Middle frontal gyrus (tissue), 1 donor: ENCODE measurements around the gene MRPL37.
"Not testable (repeated sequence)": the region's sequence is repeated elsewhere in the genome, so short reads cannot be mapped to it uniquely, and the experiment has no call there.

Source experiments
- DNase-seq: peaks from one replicate; pipeline ENCODE4 v3.0.0-alpha.2; 2015; ENCODE audit warnings: low spot score; ENCODE audit errors: extremely low spot score

MRPL37 gene

DNA sequence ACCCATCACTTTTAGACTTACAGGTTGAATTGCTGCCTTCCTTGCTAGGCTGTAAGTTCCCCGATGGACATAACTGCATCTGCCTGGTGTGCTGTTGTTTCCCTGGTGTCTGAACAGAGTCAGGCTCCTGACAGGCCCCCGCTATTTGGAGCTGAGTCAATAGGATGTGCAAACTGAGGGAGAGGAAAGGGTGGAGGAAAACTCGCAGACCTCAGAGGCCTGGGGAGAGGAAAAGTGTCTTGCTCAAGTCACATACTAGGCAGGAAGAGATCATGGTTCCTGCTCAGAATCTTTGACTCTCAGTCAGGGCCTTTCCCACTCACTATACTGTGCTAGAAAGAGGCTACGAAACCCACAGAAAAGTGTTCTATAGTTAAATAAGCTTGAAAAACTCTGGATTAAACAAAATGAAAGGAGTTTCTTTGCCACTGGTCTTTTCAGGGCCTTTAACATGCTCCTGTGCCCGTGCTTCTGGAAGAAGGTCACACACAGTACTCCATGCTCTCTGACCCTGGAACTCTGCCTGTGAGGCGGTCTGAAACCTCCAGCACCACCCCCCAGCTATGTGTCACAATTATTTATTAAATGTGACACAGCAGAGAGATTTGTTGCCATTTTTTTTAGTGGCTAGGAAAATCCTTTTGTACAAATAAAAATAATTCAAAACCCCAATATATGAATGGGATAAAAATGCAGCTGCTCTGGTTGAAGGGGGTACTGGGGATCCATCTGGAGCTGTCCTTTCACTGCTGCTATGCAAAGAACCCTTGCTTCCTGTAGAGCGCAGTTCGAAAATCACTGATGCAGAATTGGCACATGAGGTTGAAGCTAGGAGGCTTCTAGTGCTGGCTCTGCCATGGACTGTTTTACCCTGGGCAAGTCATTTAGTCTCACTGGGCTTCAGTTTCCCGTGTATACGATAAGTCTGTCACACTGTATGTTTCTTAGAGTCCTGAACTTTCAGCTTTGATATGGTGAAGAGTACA, 27.1 kb upstream of the MRPL37 start:
- DNase-seq = no peak

DNA sequence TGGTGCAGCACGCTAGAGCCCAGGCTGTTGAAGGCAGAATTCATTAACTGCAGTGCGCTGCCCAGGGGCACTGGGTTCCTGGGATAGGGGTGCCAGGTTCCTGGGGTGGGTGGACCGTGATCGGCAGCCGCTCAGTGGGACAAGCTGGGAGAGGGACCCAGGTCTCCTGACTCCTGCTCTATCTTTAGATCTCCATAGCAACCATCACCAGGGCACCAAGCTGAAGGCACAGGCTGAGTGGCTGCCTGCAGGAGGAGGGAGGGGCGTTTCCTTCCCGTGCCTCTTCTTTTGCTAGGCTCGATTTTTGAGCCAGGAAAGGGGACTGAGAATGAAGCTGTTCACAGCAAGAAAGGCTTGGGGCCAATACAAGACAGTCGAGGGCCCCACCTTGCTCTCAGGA, 26.3 kb upstream of the MRPL37 start:
- DNase-seq = peak; percentile 6

DNA sequence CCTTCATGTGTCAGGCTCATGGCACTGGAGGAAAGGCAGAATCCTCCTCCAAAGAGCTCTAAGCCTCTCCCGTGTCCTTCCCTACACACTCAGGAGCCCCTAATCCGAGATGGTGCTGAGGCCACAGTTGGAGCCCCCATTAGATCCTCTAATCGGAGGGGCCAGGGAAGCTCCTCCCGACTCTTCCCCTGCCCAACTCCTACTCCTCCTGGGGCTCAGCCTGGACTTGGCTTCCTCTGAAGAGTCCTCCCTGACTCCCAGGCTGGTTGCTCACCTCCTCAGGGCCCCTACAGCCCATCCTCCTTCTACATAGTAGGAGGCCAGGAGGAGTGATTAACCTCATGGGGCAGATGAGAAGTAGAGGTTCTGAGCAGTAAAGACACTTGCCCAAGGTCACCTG, 25.9 kb upstream of the MRPL37 start:
- DNase-seq = no peak

DNA sequence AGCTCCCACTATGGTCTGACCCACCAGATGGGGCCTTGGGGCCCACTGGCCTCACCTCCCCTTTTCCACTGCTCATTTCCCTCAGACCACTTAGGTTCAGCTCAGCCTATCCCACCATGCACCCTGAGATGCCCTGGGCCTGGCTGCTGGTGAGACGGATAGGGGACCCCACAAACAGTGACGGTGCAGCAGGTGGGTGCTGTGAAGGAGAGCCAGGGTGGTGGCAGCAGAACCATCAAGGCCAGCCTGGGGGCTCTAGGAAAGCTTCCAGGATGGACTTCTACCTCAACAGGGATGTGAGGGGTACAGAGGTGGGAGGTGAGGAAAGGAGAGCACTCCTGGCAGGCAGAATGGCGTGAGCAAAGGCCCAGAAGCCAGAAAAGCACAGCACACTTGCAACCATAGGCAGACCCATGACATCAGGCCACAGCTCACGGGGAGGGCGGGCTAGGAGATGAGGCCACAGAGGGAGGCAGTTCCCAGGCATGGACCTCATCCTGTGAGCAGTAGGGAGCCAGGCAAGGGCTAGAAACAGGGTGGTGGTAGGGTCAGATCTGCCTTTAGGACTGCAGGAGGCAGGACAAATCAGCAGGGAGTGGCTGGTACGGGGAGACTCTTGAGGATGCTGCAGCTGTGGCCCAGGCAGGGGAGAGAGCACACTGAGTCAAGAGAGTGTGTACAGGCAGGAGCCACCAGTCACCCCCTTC, 23.2 kb upstream of the MRPL37 start:
- no peak for DNase-seq

DNA sequence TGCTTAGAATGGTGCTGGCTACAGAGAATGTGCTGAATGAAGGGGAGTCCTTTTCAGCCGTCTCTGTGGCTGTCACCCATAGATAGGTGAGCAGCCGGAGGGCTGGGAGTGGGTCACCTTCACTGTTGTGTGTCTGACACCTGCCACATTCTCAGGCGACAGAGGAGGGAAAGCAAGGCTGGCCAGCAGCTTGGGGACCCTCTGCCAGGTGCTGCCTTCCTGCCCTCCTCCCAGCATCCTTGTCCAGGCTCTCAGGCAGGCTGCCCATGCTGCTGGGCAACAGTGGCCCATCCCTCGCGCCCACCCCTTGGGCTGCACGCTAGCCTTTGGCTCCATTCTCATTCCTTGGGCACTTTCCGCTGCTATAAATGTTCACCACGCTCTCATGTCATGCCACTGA, 22.2 kb upstream of the MRPL37 start:
- no peak for DNase-seq

DNA sequence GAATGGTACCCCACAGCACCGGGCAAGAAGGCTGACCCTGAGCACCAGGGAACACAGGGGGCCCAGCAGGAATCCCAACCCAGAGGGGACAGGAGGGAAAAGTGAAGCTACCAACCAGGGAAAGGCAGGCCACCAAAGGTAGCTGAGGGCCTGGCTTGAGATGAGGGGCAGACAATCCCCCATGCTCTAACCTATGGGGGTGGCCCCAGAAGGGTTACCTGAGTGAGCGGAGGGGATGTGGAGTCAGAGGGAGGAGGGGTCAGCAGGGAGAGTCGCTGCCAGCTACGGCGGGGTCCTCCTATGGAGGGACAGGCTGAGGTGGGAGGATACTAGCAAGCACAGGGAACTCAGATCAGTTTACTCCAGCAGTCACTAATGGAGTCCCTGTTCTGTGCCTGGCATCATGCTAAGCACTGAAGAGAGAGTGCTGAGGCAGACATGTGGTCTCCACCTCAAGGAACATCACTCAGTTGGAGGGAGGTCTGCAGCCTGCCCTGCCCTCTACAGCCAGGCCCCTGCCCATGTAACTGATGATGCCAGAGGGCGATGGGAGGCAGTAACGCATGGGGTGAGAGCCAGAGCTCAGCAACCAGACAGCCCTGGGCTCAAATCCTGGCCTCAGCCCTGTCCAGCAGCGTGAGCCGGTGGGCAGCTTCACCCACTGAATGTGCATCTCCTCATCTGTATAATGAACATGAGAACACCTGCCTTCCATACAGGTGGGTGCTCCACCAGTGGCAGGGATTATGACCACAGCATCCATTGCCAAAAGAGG, 21.5 kb upstream of the MRPL37 start:
- DNase-seq = no peak

DNA sequence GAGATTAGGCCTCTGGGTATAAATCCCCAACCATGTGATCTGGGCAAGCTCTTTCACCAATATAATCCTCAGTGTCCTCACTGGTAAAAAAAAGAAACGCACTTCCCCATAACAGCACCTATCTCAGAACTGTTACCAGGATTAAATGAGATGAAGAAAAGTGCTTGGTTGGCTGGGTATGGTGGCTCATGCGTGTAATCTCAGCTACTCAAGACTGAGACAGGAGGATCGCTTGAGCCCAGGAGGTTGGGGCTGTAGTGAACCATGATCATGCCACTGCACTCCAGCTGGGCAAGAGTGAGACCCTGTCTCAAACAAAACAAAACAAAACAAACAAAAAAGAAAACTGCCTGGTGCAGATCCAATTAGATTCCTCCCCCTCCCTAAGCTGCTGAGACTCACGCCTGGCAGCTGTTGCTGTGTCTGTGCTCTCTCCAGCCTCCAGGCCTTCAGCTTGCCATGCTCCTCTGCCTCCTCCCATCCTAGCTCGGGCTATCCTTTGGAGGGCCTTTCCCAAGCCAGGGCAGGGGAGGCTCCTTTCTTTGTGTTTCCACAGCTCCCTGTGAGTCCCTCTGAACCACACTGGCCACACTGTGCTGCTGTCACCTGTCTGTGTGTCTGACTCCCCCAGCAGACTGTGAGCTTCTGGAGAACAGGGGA, 19.1 kb upstream of the MRPL37 start:
- no peak for DNase-seq

DNA sequence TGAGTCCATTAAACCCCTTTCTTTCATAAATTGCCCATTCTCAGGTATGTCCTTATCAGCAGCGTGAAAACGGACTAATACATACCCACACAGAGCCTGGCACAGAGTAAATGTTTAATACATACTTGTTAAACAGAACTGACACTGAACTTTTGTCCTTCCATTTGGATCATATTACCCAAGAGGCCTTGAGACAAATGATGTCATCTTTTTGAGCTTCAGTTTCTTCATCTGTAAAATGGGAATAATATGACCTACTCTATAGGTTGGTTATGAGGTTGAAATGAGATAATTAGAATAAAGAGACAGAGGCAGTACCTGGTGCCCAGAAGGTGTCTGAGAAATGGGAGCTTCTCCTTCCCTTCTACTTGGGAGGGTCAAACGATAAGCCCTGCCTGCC, 13.9 kb upstream of the MRPL37 start:
- no peak for DNase-seq

DNA sequence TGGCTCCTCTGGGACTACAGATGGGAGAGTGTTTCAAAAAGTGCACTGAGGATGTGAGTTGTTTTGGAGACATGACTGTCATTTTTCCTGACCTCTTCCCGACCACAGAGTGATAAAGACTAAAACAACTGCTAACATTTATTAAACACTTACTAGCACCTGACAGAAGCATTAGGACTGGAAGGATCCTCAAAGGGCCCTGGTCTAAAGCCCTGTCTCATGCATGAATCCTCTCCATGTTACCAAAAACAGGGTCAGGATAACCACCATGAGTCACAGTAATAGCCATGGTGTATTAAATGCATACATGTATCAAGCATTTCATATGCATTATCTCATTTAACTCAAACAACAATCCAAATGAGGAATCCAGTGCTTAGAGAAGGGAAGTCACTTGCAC, 11.7 kb upstream of the MRPL37 start:
- no peak for DNase-seq

DNA sequence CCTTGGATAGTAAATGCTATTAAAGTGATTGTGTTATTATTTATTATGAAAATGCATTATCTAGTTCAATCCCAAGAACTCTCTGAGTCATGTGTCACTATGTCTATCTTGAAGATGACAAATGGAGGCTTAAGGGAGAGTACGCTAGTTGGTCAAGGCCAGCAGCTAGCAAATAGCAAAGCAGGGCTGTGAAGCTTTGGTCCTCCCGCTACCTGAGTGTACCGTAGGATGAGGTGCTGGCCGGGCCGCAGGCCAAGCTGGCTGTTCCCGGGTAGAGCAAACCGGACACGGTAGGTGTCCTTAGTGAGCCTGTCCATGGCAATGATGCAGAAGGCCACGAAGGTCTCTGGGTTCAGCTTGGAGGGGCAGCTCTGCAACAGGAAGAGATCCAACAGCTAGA, 9.4 kb upstream of the MRPL37 start:
- no peak for DNase-seq

DNA sequence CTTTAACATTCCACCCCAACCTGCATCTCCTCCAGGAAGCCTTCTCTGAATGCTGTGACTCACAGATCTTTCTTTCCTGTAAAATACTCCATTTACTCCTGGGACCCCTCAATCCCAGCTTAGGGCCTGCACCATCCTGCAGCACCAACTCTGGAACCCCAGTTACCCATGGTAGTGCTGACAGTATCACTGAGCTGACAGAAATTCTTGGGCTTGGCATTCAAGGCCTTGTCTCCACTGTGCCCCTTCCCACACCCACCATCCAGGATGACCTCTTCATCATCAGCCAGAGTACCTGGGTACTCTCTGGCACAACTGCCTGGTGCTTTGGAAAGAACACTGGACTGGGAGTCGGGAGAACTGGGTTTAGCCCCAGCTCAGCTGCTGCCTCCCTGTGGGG, 8.4 kb upstream of the MRPL37 start:
- no peak for DNase-seq

DNA sequence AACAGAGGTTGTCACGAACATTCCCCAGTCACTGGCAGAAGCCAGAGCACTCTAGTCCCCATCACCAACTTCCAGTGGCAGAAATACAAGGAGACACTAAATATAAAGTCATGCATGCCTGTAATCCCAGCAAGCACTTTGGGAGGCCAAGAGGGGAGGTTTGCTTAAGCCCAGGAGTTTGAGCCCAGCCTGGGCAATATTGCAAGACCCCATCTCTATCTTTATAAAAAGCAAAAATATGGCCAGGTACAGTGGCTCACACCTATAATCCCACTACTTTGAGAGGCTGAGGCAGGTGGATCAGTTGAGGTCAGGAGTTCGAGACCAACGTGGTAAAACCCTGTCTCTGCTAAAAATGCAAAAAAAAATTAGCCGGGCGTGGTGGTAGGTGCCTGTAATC, 6.5 kb upstream of the MRPL37 start:
- DNase-seq = no peak

DNA sequence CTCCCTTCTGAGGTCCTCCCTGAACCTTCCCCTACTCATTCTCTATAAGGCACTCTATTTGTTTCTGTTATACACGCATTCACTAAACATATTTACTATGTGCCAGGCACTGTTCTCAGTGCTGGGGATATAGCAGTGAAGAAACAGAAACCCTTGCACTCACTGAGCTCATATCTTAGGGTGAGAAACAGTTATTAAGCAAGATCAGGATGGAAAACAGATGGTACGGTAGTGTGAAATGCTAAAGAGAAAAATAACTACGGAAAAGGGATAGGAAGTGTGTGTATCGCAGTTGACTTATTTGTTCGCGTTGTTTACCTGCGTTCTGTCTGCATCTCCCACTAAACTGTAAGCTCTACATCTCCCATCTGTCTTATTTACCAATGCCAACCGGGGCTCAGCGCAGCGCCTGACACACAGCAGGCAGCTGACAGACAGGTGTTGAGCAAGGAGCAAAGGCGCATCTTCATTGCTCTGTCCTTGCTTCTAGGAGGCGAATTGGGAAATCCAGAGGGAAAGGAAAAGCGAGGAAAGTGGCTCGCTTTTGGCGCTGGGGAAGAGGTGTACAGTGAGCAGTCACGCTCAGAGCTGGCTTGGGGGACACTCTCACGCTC, 709 bp upstream of the MRPL37 start:
- no peak for DNase-seq

DNA sequence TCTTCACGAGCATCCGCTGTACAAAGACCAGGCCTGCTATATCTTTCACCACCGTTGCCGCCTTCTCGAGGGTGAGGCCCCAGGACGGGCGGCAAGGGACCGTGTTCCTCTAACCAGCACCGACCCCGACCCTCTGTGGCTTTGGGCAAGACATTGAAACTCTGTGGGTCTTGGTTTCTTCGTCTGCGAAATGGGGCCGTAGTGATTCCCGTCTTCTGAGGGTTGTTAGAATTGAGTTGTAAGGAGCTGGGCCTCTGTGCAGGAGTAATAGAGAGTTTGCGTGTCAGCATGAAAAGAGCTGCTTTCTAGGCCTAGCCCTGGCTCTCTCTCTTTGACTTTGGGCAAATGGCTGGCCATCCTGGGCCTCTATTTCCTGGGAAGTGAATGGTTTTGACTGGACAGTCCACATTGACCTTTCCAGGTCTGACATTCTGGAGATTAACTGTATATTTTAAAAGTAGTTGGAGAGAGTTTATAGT, 591 bp downstream of the MRPL37 start:
- DNase-seq = no peak

DNA sequence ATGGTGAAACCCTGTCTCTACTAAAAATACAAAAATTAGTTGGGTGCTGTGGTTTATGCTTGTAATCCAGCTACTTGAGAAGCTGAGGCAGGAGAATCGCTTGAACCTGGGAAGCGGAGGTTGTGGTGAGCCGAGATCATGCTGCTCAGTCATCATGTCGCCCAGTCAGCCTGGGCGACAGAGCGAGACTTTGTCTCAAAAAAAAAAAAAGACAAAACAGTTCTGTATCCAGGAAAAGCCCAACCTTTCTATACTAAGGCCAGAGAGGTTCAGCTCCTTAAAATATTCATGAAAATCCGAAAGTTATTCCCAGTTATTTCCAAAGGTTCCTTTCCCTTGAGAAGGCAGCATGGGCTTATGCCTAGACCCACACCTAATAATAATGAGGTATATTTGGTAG, 4.2 kb downstream of the MRPL37 start:
- DNase-seq = no peak

DNA sequence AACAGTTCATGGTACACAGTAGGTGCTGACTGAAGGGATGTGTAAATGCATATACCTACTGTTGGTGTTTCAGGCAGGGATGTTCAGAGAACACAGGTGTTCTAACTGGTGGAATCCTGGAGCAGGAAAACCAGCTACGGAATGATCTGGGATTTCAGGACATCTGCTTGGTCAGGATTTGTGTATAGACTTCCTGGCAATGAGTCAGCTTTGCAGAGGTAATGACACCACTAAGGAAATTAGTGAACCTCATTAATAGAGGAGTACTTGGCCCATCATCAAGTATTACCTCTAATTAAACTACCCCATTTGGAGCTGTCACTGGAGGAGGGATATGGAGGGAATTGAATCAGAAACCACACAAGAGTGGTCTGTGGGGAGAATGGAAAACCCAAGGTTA, 7.3 kb downstream of the MRPL37 start:
- no peak for DNase-seq

DNA sequence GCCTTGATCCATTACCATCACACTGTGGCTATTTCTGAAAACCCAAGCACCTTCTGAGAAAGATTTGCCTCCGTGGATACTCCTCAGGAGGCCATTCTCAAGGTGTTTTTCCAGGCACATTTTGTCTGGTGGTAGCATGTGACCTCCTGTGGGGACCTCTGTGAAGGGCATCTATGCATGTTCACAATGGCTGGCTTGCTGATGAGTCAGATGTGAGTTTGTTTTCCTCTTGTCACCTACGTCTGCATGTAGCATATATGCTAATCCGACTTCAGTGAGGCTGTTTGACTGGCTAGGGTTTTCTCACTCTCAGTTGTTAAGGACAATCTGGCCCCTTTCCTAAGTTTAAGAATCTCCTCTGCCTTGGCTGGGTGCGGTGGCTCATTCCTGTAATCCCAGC, 7.9 kb downstream of the MRPL37 start:
- not testable (repeated sequence) for DNase-seq

DNA sequence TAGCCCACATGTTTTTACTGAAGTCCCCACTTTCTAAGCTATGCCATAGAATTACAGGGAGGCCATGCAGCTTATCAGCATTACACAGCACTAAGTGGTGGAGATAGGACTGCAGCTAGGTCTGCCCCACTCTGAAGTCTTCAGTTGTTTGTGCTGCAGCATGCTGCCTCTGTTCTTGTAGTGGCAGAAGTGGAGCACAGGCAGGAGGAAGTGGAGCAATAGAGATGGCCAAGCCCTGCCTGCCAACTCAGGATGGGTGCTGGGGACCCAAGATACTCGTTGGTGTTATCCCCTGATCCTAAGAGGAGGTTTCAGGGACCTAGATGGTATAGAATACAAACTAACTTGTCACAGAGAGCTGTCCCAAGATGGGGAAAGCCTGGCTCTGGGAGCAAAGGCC, 12.9 kb downstream of the MRPL37 start:
- no peak for DNase-seq

DNA sequence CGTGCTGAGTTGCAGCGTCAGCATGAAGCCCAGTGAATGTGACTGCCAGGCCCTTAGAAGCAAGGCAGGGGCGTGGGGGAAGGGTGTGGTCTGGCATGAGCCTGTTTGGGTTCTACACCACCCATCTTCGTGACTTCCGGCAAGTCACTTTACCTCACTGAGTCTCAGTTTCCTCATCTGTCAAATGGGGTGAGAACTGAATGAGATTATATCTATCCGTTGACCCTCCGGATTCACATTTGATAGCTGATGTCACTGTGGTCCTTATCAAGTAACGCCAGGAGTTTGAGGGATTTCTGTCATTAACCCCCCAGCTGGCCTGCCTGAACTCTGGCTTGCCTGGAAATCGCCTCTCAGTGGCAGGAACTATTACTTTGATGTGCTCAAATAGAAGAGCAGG, 15.6 kb downstream of the MRPL37 start:
- no peak for DNase-seq

DNA sequence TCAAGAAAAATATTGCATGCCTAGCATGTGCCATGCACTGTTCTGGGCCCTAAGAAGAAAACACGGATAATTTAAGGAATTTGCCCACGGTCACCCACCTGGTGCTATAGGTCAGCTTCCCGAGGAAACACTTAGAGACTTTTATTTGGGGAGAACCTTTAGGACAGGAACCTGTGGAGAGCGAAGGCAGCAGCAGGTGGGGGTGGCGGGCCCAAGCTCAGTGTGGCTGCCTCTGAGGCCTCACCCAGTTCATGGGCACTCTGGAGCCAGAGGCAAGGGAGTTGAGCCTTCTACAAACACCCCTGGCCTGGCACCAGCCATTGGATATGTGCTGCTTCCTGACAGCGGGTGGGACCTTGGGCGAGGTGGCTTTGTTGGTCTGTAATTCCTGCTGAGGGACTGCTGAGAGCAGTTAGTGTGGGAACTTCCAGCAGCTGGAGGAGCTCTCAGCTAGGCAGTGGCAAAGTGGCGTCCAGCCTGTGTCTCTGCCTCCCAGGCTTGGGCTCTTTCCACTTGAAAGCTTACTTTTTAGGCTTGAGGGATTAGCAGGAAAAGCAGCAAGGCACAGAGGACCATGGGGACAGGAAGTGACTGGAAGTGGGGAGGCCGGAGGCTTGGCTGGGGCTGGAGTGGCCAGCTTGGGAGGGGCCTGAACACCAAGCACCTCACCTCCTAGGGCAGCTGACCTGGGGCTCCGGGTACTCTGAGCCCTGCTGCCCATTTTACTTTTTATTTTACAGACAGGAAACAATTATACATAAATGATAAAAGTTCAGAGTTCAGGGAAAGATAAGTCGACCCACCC, 19.1 kb downstream of the MRPL37 start:
- no peak for DNase-seq
